Measurements from ENCODE around the gene SLC22A2. TPM values are rescaled to one million over a fixed set of nuclear protein-coding genes. Genes with fewer than 3 reads are reported as not detected.

The SLC22A2 gene
- total and polyA plus RNA-seq, 2 of the 13 experiments (the other 11 are each of a cell fraction or from before 2014, with no cell fraction given) = not detected

DNA sequence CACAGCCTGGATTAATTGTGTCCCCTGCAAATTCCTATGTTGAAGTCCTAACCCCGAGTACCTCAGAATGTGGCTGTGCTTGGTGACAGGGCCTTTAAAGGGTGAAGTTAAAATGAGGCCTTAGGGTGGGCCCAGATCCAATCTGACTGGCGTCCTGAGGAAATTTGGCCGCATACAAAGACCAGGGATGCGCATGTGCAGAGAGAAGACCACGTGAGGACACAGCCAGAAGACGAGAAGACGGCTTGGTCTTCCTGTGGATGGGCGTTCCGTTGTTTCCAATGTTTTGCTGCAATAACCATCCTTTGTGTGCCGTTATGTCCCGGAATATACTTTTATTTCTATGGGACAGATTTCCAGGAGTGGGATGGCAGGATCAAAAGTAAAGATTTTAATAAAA, 40.9 kb upstream of the SLC22A2 start:
- Histone ChIP-seq H3K79me2 (ENCODE audit: insufficient read depth, low read length) (no peaks in the 10 kb centered on the region), H3K36me3 (replicated peaks in 1 of 2; ENCODE audit: control insufficient read depth in 1 of 2, insufficient read depth in 2 of 2, low read length in 2 of 2) (no peaks in the 10 kb centered on the region), H3K27me3 (ENCODE audit: control insufficient read depth in 1 of 2, insufficient read depth in 2 of 2, low read length in 2 of 2) (no peaks in the 10 kb centered on the region), H3K4me1 (ENCODE audit: insufficient read depth, low read length) (peaks cover 14% of the 10 kb centered on the region), H3K4me2 (ENCODE audit: low read depth, low read length) (no peak overlapping the region; the same call in 1 of the 2 replicates), H3K9me3 (ENCODE audit: low read length) (peaks cover 16% of the 10 kb centered on the region), H3K9ac (ENCODE audit: insufficient read depth, low read depth, low read length) (no peak overlapping the region), H4K20me1 (ENCODE audit: insufficient read depth, low read length) (no peaks in the 10 kb centered on the region), H3K4me3 (replicated peaks in 1 of 3; ENCODE audit: insufficient read depth in 1 of 3, low read depth in 2 of 3, low read length in 3 of 3) (no peak overlapping the region), H2AFZ (ENCODE audit: low read length) (no peak overlapping the region), H3K27ac (ENCODE audit: extremely low read length, insufficient read depth, low read length) (no peak overlapping the region)
- POLR2A ChIA-PET = no interaction called here
- CTCF ChIA-PET (ENCODE audit: low intra/inter-chr PET ratio, low total read pairs) = no interaction called here
- no TSS peak for BruUV-seq (replicated peaks)
- ATAC-seq (no peak), DNase-seq (ENCODE audit: low spot score) (no peak), FAIRE-seq (no peak)
- intact Hi-C loops (cut with micrococcal nuclease; ENCODE audit: unreplicated experiment) = no loop called here
- TF ChIP-seq ZNF772 (CRISPR knock-in tag; IDR thresholded peaks at IDR 0.05) = no peak
- no peak for TF ChIP-seq NFRKB (IDR thresholded peaks at IDR 0.05)
- no peak for TF ChIP-seq EHMT2 (IDR thresholded peaks at IDR 0.05; ENCODE audit: borderline replicate concordance, low read depth, low read length)
- TF ChIP-seq, protein P1, sequence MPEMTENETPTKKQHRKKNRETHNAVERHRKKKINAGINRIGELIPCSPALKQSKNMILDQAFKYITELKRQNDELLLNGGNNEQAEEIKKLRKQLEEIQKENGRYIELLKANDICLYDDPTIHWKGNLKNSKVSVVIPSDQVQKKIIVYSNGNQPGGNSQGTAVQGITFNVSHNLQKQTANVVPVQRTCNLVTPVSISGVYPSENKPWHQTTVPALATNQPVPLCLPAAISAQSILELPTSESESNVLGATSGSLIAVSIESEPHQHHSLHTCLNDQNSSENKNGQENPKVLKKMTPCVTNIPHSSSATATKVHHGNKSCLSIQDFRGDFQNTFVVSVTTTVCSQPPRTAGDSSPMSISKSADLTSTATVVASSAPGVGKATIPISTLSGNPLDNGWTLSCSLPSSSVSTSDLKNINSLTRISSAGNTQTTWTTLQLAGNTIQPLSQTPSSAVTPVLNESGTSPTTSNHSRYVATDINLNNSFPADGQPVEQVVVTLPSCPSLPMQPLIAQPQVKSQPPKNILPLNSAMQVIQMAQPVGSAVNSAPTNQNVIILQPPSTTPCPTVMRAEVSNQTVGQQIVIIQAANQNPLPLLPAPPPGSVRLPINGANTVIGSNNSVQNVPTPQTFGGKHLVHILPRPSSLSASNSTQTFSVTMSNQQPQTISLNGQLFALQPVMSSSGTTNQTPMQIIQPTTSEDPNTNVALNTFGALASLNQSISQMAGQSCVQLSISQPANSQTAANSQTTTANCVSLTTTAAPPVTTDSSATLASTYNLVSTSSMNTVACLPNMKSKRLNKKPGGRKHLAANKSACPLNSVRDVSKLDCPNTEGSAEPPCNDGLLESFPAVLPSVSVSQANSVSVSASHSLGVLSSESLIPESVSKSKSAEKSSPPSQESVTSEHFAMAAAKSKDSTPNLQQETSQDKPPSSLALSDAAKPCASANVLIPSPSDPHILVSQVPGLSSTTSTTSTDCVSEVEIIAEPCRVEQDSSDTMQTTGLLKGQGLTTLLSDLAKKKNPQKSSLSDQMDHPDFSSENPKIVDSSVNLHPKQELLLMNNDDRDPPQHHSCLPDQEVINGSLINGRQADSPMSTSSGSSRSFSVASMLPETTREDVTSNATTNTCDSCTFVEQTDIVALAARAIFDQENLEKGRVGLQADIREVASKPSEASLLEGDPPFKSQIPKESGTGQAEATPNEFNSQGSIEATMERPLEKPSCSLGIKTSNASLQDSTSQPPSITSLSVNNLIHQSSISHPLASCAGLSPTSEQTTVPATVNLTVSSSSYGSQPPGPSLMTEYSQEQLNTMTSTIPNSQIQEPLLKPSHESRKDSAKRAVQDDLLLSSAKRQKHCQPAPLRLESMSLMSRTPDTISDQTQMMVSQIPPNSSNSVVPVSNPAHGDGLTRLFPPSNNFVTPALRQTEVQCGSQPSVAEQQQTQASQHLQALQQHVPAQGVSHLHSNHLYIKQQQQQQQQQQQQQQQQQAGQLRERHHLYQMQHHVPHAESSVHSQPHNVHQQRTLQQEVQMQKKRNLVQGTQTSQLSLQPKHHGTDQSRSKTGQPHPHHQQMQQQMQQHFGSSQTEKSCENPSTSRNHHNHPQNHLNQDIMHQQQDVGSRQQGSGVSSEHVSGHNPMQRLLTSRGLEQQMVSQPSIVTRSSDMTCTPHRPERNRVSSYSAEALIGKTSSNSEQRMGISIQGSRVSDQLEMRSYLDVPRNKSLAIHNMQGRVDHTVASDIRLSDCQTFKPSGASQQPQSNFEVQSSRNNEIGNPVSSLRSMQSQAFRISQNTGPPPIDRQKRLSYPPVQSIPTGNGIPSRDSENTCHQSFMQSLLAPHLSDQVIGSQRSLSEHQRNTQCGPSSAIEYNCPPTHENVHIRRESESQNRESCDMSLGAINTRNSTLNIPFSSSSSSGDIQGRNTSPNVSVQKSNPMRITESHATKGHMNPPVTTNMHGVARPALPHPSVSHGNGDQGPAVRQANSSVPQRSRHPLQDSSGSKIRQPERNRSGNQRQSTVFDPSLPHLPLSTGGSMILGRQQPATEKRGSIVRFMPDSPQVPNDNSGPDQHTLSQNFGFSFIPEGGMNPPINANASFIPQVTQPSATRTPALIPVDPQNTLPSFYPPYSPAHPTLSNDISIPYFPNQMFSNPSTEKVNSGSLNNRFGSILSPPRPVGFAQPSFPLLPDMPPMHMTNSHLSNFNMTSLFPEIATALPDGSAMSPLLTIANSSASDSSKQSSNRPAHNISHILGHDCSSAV (CRISPR knock-in tag; IDR thresholded peaks at IDR 0.05; ENCODE audit: borderline replicate concordance) = no peak
- TF ChIP-seq ZZZ3 (CRISPR knock-in tag; IDR thresholded peaks at IDR 0.05; ENCODE audit: borderline replicate concordance) = no peak
- no peak for TF ChIP-seq RBAK (CRISPR knock-in tag; IDR thresholded peaks at IDR 0.05)
- TF ChIP-seq, protein P2, sequence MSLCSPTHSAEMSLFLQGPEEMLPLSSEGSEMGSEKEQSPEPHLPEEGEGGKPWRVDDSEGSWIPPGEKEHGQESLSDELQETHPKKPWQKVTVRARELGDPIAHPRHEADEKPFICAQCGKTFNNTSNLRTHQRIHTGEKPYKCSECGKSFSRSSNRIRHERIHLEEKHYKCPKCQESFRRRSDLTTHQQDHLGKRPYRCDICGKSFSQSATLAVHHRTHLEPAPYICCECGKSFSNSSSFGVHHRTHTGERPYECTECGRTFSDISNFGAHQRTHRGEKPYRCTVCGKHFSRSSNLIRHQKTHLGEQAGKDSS (CRISPR knock-in tag; IDR thresholded peaks at IDR 0.05; ENCODE audit: borderline replicate concordance, low read depth) = no peak
- no peak for TF ChIP-seq PAX8 (CRISPR knock-in tag; IDR thresholded peaks at IDR 0.05; ENCODE audit: borderline replicate concordance)
- TF ChIP-seq ZBTB1 (CRISPR knock-in tag; IDR thresholded peaks at IDR 0.05; ENCODE audit: borderline replicate concordance) = no peak
- no peak for TF ChIP-seq FOXA1 (IDR thresholded peaks at IDR 0.05)
- no peak for TF ChIP-seq FOXA1 (CRISPR knock-in tag; IDR thresholded peaks at IDR 0.05)
- TF ChIP-seq ZNF3 (CRISPR knock-in tag; IDR thresholded peaks at IDR 0.05) = no peak
- TF ChIP-seq, protein P3, sequence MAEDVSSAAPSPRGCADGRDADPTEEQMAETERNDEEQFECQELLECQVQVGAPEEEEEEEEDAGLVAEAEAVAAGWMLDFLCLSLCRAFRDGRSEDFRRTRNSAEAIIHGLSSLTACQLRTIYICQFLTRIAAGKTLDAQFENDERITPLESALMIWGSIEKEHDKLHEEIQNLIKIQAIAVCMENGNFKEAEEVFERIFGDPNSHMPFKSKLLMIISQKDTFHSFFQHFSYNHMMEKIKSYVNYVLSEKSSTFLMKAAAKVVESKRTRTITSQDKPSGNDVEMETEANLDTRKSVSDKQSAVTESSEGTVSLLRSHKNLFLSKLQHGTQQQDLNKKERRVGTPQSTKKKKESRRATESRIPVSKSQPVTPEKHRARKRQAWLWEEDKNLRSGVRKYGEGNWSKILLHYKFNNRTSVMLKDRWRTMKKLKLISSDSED (CRISPR knock-in tag; IDR thresholded peaks at IDR 0.05) = no peak
- WGBS (ENCODE audit: low lambda C conversion rate) = 87% methylated on average over 11 of the region's 11 CpGs
- in situ Hi-C loops (cut with HindIII; ENCODE audit: extremely low pct_ligation_motif_present, low pct_unique_long_range_greater_than_20kb) = no loop called here

All from HepG2 (cell line).